Thoracic aorta (tissue), 2 donors: ENCODE results near the gene LY86. TPM values are rescaled to one million over a fixed set of nuclear protein-coding genes. Genes with fewer than 3 reads are reported as not detected.

Experiments used
- ATAC-seq: fragments of 150-250 bp; one replicate; pipeline ENCODE4 v1.8.0; 2017; ENCODE audit warnings: low read depth; ENCODE audit not compliant: insufficient number of reproducible peaks, low FRiP score
- DNase-seq: peaks from one replicate; pipeline ENCODE4 v3.0.0-alpha.2; 2020; ENCODE audit warnings: low spot score
- H3K27ac ChIP-seq, 2 donors: fragments of 200-600 bp; sonication (generic); 1 replicate in 1 of 2; 2 replicates in 1 of 2; pipeline ENCODE4 v1.5.1; 2016; ENCODE audit warnings: mild to moderate bottlenecking in 2 of 2, moderate library complexity in 2 of 2
- H3K27me3 ChIP-seq: fragments of 200-600 bp; sonication (generic); replicated peaks from 2 replicates; pipeline ENCODE4 v1.6.0; 2016; ENCODE audit warnings: mild to moderate bottlenecking; ENCODE audit not compliant: insufficient read depth
- H3K36me3 ChIP-seq: fragments of 200-600 bp; sonication (generic); one replicate; pipeline ENCODE4 v1.5.1; 2016
- H3K4me1 ChIP-seq, 2 donors: fragments of 200-600 bp; sonication (generic); 1 replicate in 1 of 2; 2 replicates in 1 of 2; pipeline versions ENCODE4 v1.5.1 to v1.6.0; 2016; ENCODE audit warnings: low read depth in 2 of 2, mild to moderate bottlenecking in 1 of 2; ENCODE audit not compliant: control insufficient read depth in 1 of 2
- H3K4me3 ChIP-seq: fragments of 200-600 bp; sonication (generic); 2 replicates; pipeline ENCODE4 v1.5.1; 2016; ENCODE audit warnings: mild to moderate bottlenecking
- H3K9me3 ChIP-seq: fragments of 200-600 bp; sonication (generic); 2 replicates; pipeline ENCODE4 v1.5.1; 2016
- CTCF ChIP-seq: fragments of 200-600 bp; sonication (generic); IDR thresholded peaks from one replicate; pipeline ENCODE4 v1.5.1; 2019; ENCODE audit warnings: antibody characterized with exemption
- total RNA-seq, 2 donors: library from RNA; depleted of rRNA; stranded (reverse); fragments of >200 nt; gene quantifications; one replicate each; pipeline versions ENCODE4 v1.1.0 to v1.2.3, GENCODE V29; 2016

LY86 gene
- total RNA-seq, 2 donors from 2014 or later: 4.5 to 6.5 TPM

- ATAC-seq (no peak), DNase-seq (no peak)
- TF ChIP-seq CTCF: no peak
- Histone ChIP-seq H3K9me3 (no peaks in the 10 kb centered on the region), H3K27ac (no peak overlapping the region), H3K4me3 (no peak overlapping the region), H3K27me3 (no peaks in the 10 kb centered on the region), H3K4me1 (peaks cover 3 to 7% of the 10 kb centered on the region in 2 donors), H3K36me3 (no peaks in the 10 kb centered on the region)
These were observed 105.9 kb downstream of the LY86 start for GRCh38 chr6:6694368-6694780.

GRCh38 chr6:6694825-6695624 lies 106.5 kb downstream of the LY86 start:
- no peaks in the 10 kb centered on the region for H3K27me3 ChIP-seq
- peaks cover 10 to 14% of the 10 kb centered on the region in 2 donors for H3K4me1 ChIP-seq
- H3K4me3 ChIP-seq: no peak overlapping the region
- ATAC-seq (no peak), DNase-seq (no peak)
- no peak for TF ChIP-seq CTCF
- no peaks in the 10 kb centered on the region for H3K36me3 ChIP-seq
- no peaks in the 10 kb centered on the region for H3K9me3 ChIP-seq
- H3K27ac ChIP-seq: no peak overlapping the region

GRCh38 chr6:6695625-6696276 lies 107.2 kb downstream of the LY86 start:
- Histone ChIP-seq H3K4me1 (peaks cover 14 to 20% of the 10 kb centered on the region in 2 donors), H3K9me3 (no peaks in the 10 kb centered on the region), H3K4me3 (no peak overlapping the region), H3K36me3 (no peaks in the 10 kb centered on the region), H3K27ac (no peak overlapping the region), H3K27me3 (no peaks in the 10 kb centered on the region)
- TF ChIP-seq CTCF: no peak
- DNase-seq (no peak), ATAC-seq (no peak)

- ATAC-seq: no peak
- TF ChIP-seq CTCF: peak; percentile 22
- H3K4me1 ChIP-seq: peaks cover 14 to 20% of the 10 kb centered on the region in 2 donors
These were observed 108.5 kb downstream of the LY86 start for GRCh38 chr6:6696867-6697531.

GRCh38 chr6:6697620-6698019 lies 109.1 kb downstream of the LY86 start:
- no peaks in the 10 kb centered on the region for H3K9me3 ChIP-seq
- H3K27me3 ChIP-seq: no peaks in the 10 kb centered on the region
- no peak overlapping the region for H3K27ac ChIP-seq
- ATAC-seq (no peak), DNase-seq (no peak)
- H3K4me3 ChIP-seq: no peak overlapping the region
- TF ChIP-seq CTCF: no peak
- H3K36me3 ChIP-seq: no peaks in the 10 kb centered on the region
- H3K4me1 ChIP-seq: peaks cover 14 to 20% of the 10 kb centered on the region in 2 donors

More at GRCh38 chr6:6696867-6697531, 108.5 kb downstream of the LY86 start:
- Histone ChIP-seq H3K27ac (no peak overlapping the region), H3K36me3 (no peaks in the 10 kb centered on the region), H3K27me3 (no peaks in the 10 kb centered on the region), H3K4me3 (no peak overlapping the region), H3K9me3 (no peaks in the 10 kb centered on the region)
- DNase-seq: no peak
